Neural cell (in vitro differentiated cells): Measurements from ENCODE around the gene JDP2. TPM values are rescaled to one million over a fixed set of nuclear protein-coding genes. Genes with fewer than 3 reads are reported as not detected.

Source experiments
- H2AFZ ChIP-seq: fragments of 200-600, 300-800 bp; sonication (generic), shearing (Covaris generic); 2 replicates; pipeline ENCODE4 v1.6.0; 2014; ENCODE audit warnings: low read depth, mild to moderate bottlenecking, antibody characterized with exemption, low read length, moderate library complexity
- H3F3A ChIP-seq: fragments of 200-600 bp; shearing (Covaris generic); 2 replicates; pipeline ENCODE4 v1.6.1; 2016; ENCODE audit warnings: mild to moderate bottlenecking, moderate library complexity, mixed read lengths, antibody characterized with exemption, low read length; ENCODE audit not compliant: insufficient read depth, poor library complexity, severe bottlenecking
- H3K27ac ChIP-seq: fragments of 200-600, 300-800 bp; sonication (generic), shearing (Covaris generic); 2 replicates; pipeline ENCODE4 v1.5.1; 2014; ENCODE audit warnings: mild to moderate bottlenecking, low read length, moderate library complexity
- H3K27me3 ChIP-seq: fragments of 300-800, 200-600 bp; sonication (generic), shearing (Covaris generic); 2 replicates; pipeline ENCODE4 v1.6.0; 2014; ENCODE audit warnings: mild to moderate bottlenecking, low read depth, low read length, moderate library complexity; ENCODE audit not compliant: insufficient read depth
- H3K36me3 ChIP-seq: fragments of 300-800, 200-600 bp; sonication (generic), shearing (Covaris generic); 2 replicates; pipeline ENCODE4 v1.5.1; 2014; ENCODE audit warnings: mild to moderate bottlenecking, antibody characterized with exemption, low read length, moderate library complexity; ENCODE audit not compliant: insufficient read depth
- H3K4me2 ChIP-seq: fragments of 300-800, 200-600 bp; sonication (generic), shearing (Covaris generic); 2 replicates; pipeline ENCODE4 v1.6.0; 2014; ENCODE audit warnings: mild to moderate bottlenecking, low read length
- H3K4me3 ChIP-seq: fragments of 300-800, 200-600 bp; sonication (generic), shearing (Covaris generic); 2 replicates; pipeline ENCODE4 v1.5.1; 2014; ENCODE audit warnings: mild to moderate bottlenecking, low read length, moderate library complexity
- H3K79me2 ChIP-seq: fragments of 200-600 bp; shearing (Covaris generic); replicated peaks from 2 replicates; pipeline ENCODE4 v1.6.0; 2014; ENCODE audit warnings: mild to moderate bottlenecking, low read length, moderate library complexity; ENCODE audit not compliant: insufficient read depth
- H3K9ac ChIP-seq: fragments of 300-800, 200-600 bp; sonication (generic), shearing (Covaris generic); 2 replicates; pipeline ENCODE4 v1.6.1; 2016; ENCODE audit warnings: mild to moderate bottlenecking, low read length, mixed read lengths
- H3K9me2 ChIP-seq: fragments of 200-600 bp; shearing (Covaris generic); 2 replicates; pipeline ENCODE4 v1.6.1; 2016; ENCODE audit warnings: mild to moderate bottlenecking, low read length, mixed read lengths; ENCODE audit not compliant: insufficient read depth
- H3K9me3 ChIP-seq: fragments of 200-600, 300-800 bp; sonication (generic), shearing (Covaris generic); 2 replicates; pipeline ENCODE4 v1.6.1; 2016; ENCODE audit warnings: mild to moderate bottlenecking, mixed run types, low read length, moderate library complexity, mixed read lengths
- H4K20me1 ChIP-seq: fragments of 200-600 bp; shearing (Covaris generic); 2 replicates; pipeline ENCODE4 v1.6.1; 2016; ENCODE audit warnings: mild to moderate bottlenecking, mixed run types; ENCODE audit not compliant: insufficient read depth
- EP300 ChIP-seq: fragments of 450-650 bp; conservative IDR thresholded peaks from 2 replicates; pipeline ENCODE4 v1.6.1; 2014; ENCODE audit warnings: antibody characterized with exemption, mild to moderate bottlenecking, moderate library complexity; ENCODE audit not compliant: poor library complexity, severe bottlenecking
- EZH2 ChIP-seq: fragments of 200-600, 300-800 bp; shearing (Covaris generic), sonication (generic); IDR thresholded peaks from 2 replicates; pipeline ENCODE4 v1.6.1; 2014; ENCODE audit warnings: antibody characterized with exemption, low read length, borderline replicate concordance, mild to moderate bottlenecking; ENCODE audit not compliant: insufficient read depth, poor library complexity, severe bottlenecking
- MXI1 ChIP-seq: fragments of 450-650 bp; conservative IDR thresholded peaks from 2 replicates; pipeline ENCODE4 v1.6.1; 2014; ENCODE audit warnings: antibody characterized with exemption, mild to moderate bottlenecking; ENCODE audit not compliant: poor library complexity, severe bottlenecking
- POLR2AphosphoS5 ChIP-seq: IDR thresholded peaks from 2 replicates; pipeline ENCODE4 v1.6.1; 2012
- RAD21 ChIP-seq: fragments of 450-650 bp; conservative IDR thresholded peaks from 2 replicates; pipeline ENCODE4 v1.6.1; 2014; ENCODE audit warnings: antibody characterized with exemption, mild to moderate bottlenecking, moderate library complexity
- SMC3 ChIP-seq: fragments of 450-650 bp; conservative IDR thresholded peaks from 2 replicates; pipeline ENCODE4 v1.6.1; 2014; ENCODE audit warnings: antibody characterized with exemption, mild to moderate bottlenecking, moderate library complexity; ENCODE audit not compliant: poor library complexity
- TAF1 ChIP-seq: IDR thresholded peaks from 2 replicates; pipeline ENCODE4 v1.6.1; 2012; ENCODE audit warnings: low read depth
- polyA plus RNA-seq: library from polyadenylated mRNA; depleted of rRNA; stranded (reverse); fragments of >200 nt; gene quantifications from 2 replicates; pipeline ENCODE4 v1.2.3, GENCODE V29; 2014
- TF ChIP-seq, protein P1 (sequence below): fragments of 450-650 bp; IDR thresholded peaks from 2 replicates; pipeline ENCODE4 v1.5.1; 2014; ENCODE audit warnings: antibody characterized with exemption, mild to moderate bottlenecking, moderate library complexity; ENCODE audit not compliant: poor library complexity, severe bottlenecking
- TF ChIP-seq, protein P2 (sequence below): IDR thresholded peaks from 2 replicates; pipeline ENCODE4 v1.6.1; 2012; ENCODE audit warnings: borderline replicate concordance

JDP2 gene
- polyA plus RNA-seq, 1 donor from 2014 or later, result 20.3 TPM

GRCh38 chr14:75506930-75507329 is 79.1 kb downstream of the JDP2 start:
- no peak overlapping the region for H2AFZ ChIP-seq
- no peak overlapping the region for H3K4me2 ChIP-seq
- H3K27me3 ChIP-seq, result no peaks in the 10 kb centered on the region
- no peaks in the 10 kb centered on the region for H3K9me2 ChIP-seq
- H3K79me2 ChIP-seq, result no peaks in the 10 kb centered on the region
- no peak overlapping the region for H3K9ac ChIP-seq
- H3K9me3 ChIP-seq, result no peaks in the 10 kb centered on the region
- H3K4me3 ChIP-seq, result no peak overlapping the region
- TF ChIP-seq POLR2AphosphoS5 (no peak), TAF1 (no peak), RAD21 (no peak), SMC3 (no peak), EP300 (no peak), EZH2 (no peak), MXI1 (no peak)
- TF ChIP-seq, protein P1, sequence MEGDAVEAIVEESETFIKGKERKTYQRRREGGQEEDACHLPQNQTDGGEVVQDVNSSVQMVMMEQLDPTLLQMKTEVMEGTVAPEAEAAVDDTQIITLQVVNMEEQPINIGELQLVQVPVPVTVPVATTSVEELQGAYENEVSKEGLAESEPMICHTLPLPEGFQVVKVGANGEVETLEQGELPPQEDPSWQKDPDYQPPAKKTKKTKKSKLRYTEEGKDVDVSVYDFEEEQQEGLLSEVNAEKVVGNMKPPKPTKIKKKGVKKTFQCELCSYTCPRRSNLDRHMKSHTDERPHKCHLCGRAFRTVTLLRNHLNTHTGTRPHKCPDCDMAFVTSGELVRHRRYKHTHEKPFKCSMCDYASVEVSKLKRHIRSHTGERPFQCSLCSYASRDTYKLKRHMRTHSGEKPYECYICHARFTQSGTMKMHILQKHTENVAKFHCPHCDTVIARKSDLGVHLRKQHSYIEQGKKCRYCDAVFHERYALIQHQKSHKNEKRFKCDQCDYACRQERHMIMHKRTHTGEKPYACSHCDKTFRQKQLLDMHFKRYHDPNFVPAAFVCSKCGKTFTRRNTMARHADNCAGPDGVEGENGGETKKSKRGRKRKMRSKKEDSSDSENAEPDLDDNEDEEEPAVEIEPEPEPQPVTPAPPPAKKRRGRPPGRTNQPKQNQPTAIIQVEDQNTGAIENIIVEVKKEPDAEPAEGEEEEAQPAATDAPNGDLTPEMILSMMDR, result no peak
- TF ChIP-seq, protein P2, sequence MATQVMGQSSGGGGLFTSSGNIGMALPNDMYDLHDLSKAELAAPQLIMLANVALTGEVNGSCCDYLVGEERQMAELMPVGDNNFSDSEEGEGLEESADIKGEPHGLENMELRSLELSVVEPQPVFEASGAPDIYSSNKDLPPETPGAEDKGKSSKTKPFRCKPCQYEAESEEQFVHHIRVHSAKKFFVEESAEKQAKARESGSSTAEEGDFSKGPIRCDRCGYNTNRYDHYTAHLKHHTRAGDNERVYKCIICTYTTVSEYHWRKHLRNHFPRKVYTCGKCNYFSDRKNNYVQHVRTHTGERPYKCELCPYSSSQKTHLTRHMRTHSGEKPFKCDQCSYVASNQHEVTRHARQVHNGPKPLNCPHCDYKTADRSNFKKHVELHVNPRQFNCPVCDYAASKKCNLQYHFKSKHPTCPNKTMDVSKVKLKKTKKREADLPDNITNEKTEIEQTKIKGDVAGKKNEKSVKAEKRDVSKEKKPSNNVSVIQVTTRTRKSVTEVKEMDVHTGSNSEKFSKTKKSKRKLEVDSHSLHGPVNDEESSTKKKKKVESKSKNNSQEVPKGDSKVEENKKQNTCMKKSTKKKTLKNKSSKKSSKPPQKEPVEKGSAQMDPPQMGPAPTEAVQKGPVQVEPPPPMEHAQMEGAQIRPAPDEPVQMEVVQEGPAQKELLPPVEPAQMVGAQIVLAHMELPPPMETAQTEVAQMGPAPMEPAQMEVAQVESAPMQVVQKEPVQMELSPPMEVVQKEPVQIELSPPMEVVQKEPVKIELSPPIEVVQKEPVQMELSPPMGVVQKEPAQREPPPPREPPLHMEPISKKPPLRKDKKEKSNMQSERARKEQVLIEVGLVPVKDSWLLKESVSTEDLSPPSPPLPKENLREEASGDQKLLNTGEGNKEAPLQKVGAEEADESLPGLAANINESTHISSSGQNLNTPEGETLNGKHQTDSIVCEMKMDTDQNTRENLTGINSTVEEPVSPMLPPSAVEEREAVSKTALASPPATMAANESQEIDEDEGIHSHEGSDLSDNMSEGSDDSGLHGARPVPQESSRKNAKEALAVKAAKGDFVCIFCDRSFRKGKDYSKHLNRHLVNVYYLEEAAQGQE, result no peak
- H4K20me1 ChIP-seq, result no peaks in the 10 kb centered on the region
- no peaks in the 10 kb centered on the region for H3K36me3 ChIP-seq
- no peaks in the 10 kb centered on the region for H3F3A ChIP-seq
- H3K27ac ChIP-seq, result no peak overlapping the region

GRCh38 chr14:75510547-75510946 is 82.7 kb downstream of the JDP2 start:
- H3K36me3 ChIP-seq, result no peaks in the 10 kb centered on the region
- no peaks in the 10 kb centered on the region for H3K9me2 ChIP-seq
- no peak overlapping the region for H3K27ac ChIP-seq
- H3K9ac ChIP-seq, result no peak overlapping the region
- no peak for TF ChIP-seq TAF1
- TF ChIP-seq, protein P2, result no peak
- TF ChIP-seq, protein P1, result no peak
- H3F3A ChIP-seq, result no peaks in the 10 kb centered on the region
- no peaks in the 10 kb centered on the region for H3K79me2 ChIP-seq
- H3K4me2 ChIP-seq, result no peak overlapping the region
- no peaks in the 10 kb centered on the region for H3K27me3 ChIP-seq
- no peaks in the 10 kb centered on the region for H3K9me3 ChIP-seq
- H2AFZ ChIP-seq, result no peak overlapping the region
- no peaks in the 10 kb centered on the region for H4K20me1 ChIP-seq
- no peak overlapping the region for H3K4me3 ChIP-seq
